ENCODE results near the gene STXBP1. TPM values are rescaled to one million over a fixed set of nuclear protein-coding genes. Genes with fewer than 3 reads are reported as not detected.

STXBP1 gene
- total and polyA plus RNA-seq, 2 donors: 2.7 to 10.2 TPM

GRCh38 chr9:127585161-127585819, 26.8 kb upstream of the STXBP1 start:
- no peaks in the 10 kb centered on the region for H3K36me3 ChIP-seq (ENCODE audit: control insufficient read depth in 2 of 2, insufficient read depth in 2 of 2, low read length in 1 of 2)
- WGBS: 96% methylated on average over 4 of the region's 4 CpGs
- H3K27ac ChIP-seq (ENCODE audit: low read depth in 1 of 2, low read length in 1 of 2): no peak overlapping the region
- H3K9me3 ChIP-seq (ENCODE audit: control insufficient read depth in 2 of 2, insufficient read depth in 1 of 2, low read length in 1 of 2): no peaks in the 10 kb centered on the region
- H3K4me3 ChIP-seq (ENCODE audit: low read length in 2 of 2): no peak overlapping the region
- no peak for DNase-seq (ENCODE audit: low read depth in 6 of 9, low spot score in 9 of 9)
- no peaks in the 10 kb centered on the region for H3K4me1 ChIP-seq (ENCODE audit: control insufficient read depth in 2 of 2, insufficient read depth in 2 of 2, low read length in 2 of 2)
- H3K27me3 ChIP-seq (ENCODE audit: control insufficient read depth in 2 of 2, insufficient read depth in 1 of 2, low read length in 1 of 2): peaks cover 0 to 10% of the 10 kb centered on the region in 2 donors

GRCh38 chr9:127586096-127586495, 26.0 kb upstream of the STXBP1 start:
- Histone ChIP-seq H3K4me3 (ENCODE audit: low read length in 2 of 2) (no peak overlapping the region), H3K36me3 (ENCODE audit: control insufficient read depth in 2 of 2, insufficient read depth in 2 of 2, low read length in 1 of 2) (no peaks in the 10 kb centered on the region), H3K27ac (ENCODE audit: low read depth in 1 of 2, low read length in 1 of 2) (no peak overlapping the region), H3K4me1 (ENCODE audit: control insufficient read depth in 2 of 2, insufficient read depth in 2 of 2, low read length in 2 of 2) (no peaks in the 10 kb centered on the region), H3K27me3 (ENCODE audit: control insufficient read depth in 2 of 2, insufficient read depth in 1 of 2, low read length in 1 of 2) (peaks cover 0 to 10% of the 10 kb centered on the region in 2 donors), H3K9me3 (ENCODE audit: control insufficient read depth in 2 of 2, insufficient read depth in 1 of 2, low read length in 1 of 2) (no peaks in the 10 kb centered on the region)
- no peak for DNase-seq (ENCODE audit: low read depth in 6 of 9, low spot score in 9 of 9)
- WGBS: 90% methylated on average over 14 of the region's 14 CpGs

GRCh38 chr9:127586537-127586936, 25.5 kb upstream of the STXBP1 start:
- no peak overlapping the region for H3K27ac ChIP-seq (ENCODE audit: low read depth in 1 of 2, low read length in 1 of 2)

GRCh38 chr9:127587966-127588365, 24.1 kb upstream of the STXBP1 start:
- no peaks in the 10 kb centered on the region for H3K36me3 ChIP-seq (ENCODE audit: control insufficient read depth in 2 of 2, insufficient read depth in 2 of 2, low read length in 1 of 2)
- no peaks in the 10 kb centered on the region for H3K9me3 ChIP-seq (ENCODE audit: control insufficient read depth in 2 of 2, insufficient read depth in 1 of 2, low read length in 1 of 2)
- no peak overlapping the region for H3K27ac ChIP-seq (ENCODE audit: low read depth in 1 of 2, low read length in 1 of 2)
- DNase-seq (ENCODE audit: low read depth in 6 of 9, low spot score in 9 of 9): no peak
- no peaks in the 10 kb centered on the region for H3K4me1 ChIP-seq (ENCODE audit: control insufficient read depth in 2 of 2, insufficient read depth in 2 of 2, low read length in 2 of 2)
- peaks cover 0 to 10% of the 10 kb centered on the region in 2 donors for H3K27me3 ChIP-seq (ENCODE audit: control insufficient read depth in 2 of 2, insufficient read depth in 1 of 2, low read length in 1 of 2)
- 87% methylated on average over 2 of the region's 2 CpGs for WGBS
- no peak overlapping the region for H3K4me3 ChIP-seq (ENCODE audit: low read length in 2 of 2)

More at GRCh38 chr9:127586537-127586936, 25.5 kb upstream of the STXBP1 start:
- WGBS: 63% methylated on average over 5 of the region's 5 CpGs
- Histone ChIP-seq H3K4me3 (ENCODE audit: low read length in 2 of 2) (no peak overlapping the region), H3K4me1 (ENCODE audit: control insufficient read depth in 2 of 2, insufficient read depth in 2 of 2, low read length in 2 of 2) (no peaks in the 10 kb centered on the region), H3K9me3 (ENCODE audit: control insufficient read depth in 2 of 2, insufficient read depth in 1 of 2, low read length in 1 of 2) (no peaks in the 10 kb centered on the region), H3K27me3 (ENCODE audit: control insufficient read depth in 2 of 2, insufficient read depth in 1 of 2, low read length in 1 of 2) (peaks cover 0 to 10% of the 10 kb centered on the region in 2 donors), H3K36me3 (ENCODE audit: control insufficient read depth in 2 of 2, insufficient read depth in 2 of 2, low read length in 1 of 2) (no peaks in the 10 kb centered on the region)
- peak in 4 of 9 donors; percentile 27 to 67 (median 46) for DNase-seq (ENCODE audit: low read depth in 6 of 9, low spot score in 9 of 9)

- H3K27me3 ChIP-seq (ENCODE audit: control insufficient read depth in 2 of 2, insufficient read depth in 1 of 2, low read length in 1 of 2): peaks cover 0 to 10% of the 10 kb centered on the region in 2 donors
Measured at GRCh38 chr9:127588740-127589506, 23.2 kb upstream of the STXBP1 start.

GRCh38 chr9:127589955-127590370, 22.1 kb upstream of the STXBP1 start:
- 15% methylated on average over 8 of the region's 8 CpGs for WGBS
- DNase-seq (ENCODE audit: low read depth in 6 of 9, low spot score in 9 of 9): peak in 2 of 9 donors; percentile 32 to 43

More at GRCh38 chr9:127588740-127589506, 23.2 kb upstream of the STXBP1 start:
- 72% methylated on average over 5 of the region's 5 CpGs for WGBS
- H3K27ac ChIP-seq (ENCODE audit: low read depth in 1 of 2, low read length in 1 of 2): no peak overlapping the region
- no peaks in the 10 kb centered on the region for H3K4me1 ChIP-seq (ENCODE audit: control insufficient read depth in 2 of 2, insufficient read depth in 2 of 2, low read length in 2 of 2)
- no peak overlapping the region for H3K4me3 ChIP-seq (ENCODE audit: low read length in 2 of 2)
- no peaks in the 10 kb centered on the region for H3K9me3 ChIP-seq (ENCODE audit: control insufficient read depth in 2 of 2, insufficient read depth in 1 of 2, low read length in 1 of 2)
- DNase-seq (ENCODE audit: low read depth in 6 of 9, low spot score in 9 of 9): no peak
- no peaks in the 10 kb centered on the region for H3K36me3 ChIP-seq (ENCODE audit: control insufficient read depth in 2 of 2, insufficient read depth in 2 of 2, low read length in 1 of 2)

GRCh38 chr9:127595611-127596010, 16.5 kb upstream of the STXBP1 start:
- 52% methylated on average over 5 of the region's 5 CpGs for WGBS
- Histone ChIP-seq H3K4me1 (ENCODE audit: control insufficient read depth in 2 of 2, insufficient read depth in 2 of 2, low read length in 2 of 2) (no peaks in the 10 kb centered on the region), H3K36me3 (ENCODE audit: control insufficient read depth in 2 of 2, insufficient read depth in 2 of 2, low read length in 1 of 2) (no peaks in the 10 kb centered on the region), H3K27ac (ENCODE audit: low read depth in 1 of 2, low read length in 1 of 2) (no peak overlapping the region), H3K9me3 (ENCODE audit: control insufficient read depth in 2 of 2, insufficient read depth in 1 of 2, low read length in 1 of 2) (no peaks in the 10 kb centered on the region), H3K4me3 (ENCODE audit: low read length in 2 of 2) (no peak overlapping the region), H3K27me3 (ENCODE audit: control insufficient read depth in 2 of 2, insufficient read depth in 1 of 2, low read length in 1 of 2) (no peaks in the 10 kb centered on the region)
- DNase-seq (ENCODE audit: low read depth in 6 of 9, low spot score in 9 of 9): no peak

More at GRCh38 chr9:127589955-127590370, 22.1 kb upstream of the STXBP1 start:
- H3K9me3 ChIP-seq (ENCODE audit: control insufficient read depth in 2 of 2, insufficient read depth in 1 of 2, low read length in 1 of 2): no peaks in the 10 kb centered on the region
- no peaks in the 10 kb centered on the region for H3K36me3 ChIP-seq (ENCODE audit: control insufficient read depth in 2 of 2, insufficient read depth in 2 of 2, low read length in 1 of 2)
- H3K27ac ChIP-seq (ENCODE audit: low read depth in 1 of 2, low read length in 1 of 2): no peak overlapping the region
- no peaks in the 10 kb centered on the region for H3K4me1 ChIP-seq (ENCODE audit: control insufficient read depth in 2 of 2, insufficient read depth in 2 of 2, low read length in 2 of 2)
- H3K27me3 ChIP-seq (ENCODE audit: control insufficient read depth in 2 of 2, insufficient read depth in 1 of 2, low read length in 1 of 2): peaks cover 0 to 10% of the 10 kb centered on the region in 2 donors
- H3K4me3 ChIP-seq (ENCODE audit: low read length in 2 of 2): no peak overlapping the region

- Histone ChIP-seq H3K27me3 (ENCODE audit: control insufficient read depth in 2 of 2, insufficient read depth in 1 of 2, low read length in 1 of 2) (no peaks in the 10 kb centered on the region), H3K27ac (ENCODE audit: low read depth in 1 of 2, low read length in 1 of 2) (no peak overlapping the region), H3K4me3 (ENCODE audit: low read length in 2 of 2) (no peak overlapping the region), H3K4me1 (ENCODE audit: control insufficient read depth in 2 of 2, insufficient read depth in 2 of 2, low read length in 2 of 2) (no peaks in the 10 kb centered on the region), H3K36me3 (ENCODE audit: control insufficient read depth in 2 of 2, insufficient read depth in 2 of 2, low read length in 1 of 2) (no peaks in the 10 kb centered on the region), H3K9me3 (ENCODE audit: control insufficient read depth in 2 of 2, insufficient read depth in 1 of 2, low read length in 1 of 2) (no peaks in the 10 kb centered on the region)
- WGBS: 88% methylated on average over 13 of the region's 13 CpGs
- no peak for DNase-seq (ENCODE audit: low read depth in 6 of 9, low spot score in 9 of 9)
Measured at GRCh38 chr9:127598839-127599549, 13.1 kb upstream of the STXBP1 start.

GRCh38 chr9:127599550-127599891, 12.6 kb upstream of the STXBP1 start:
- Histone ChIP-seq H3K4me1 (ENCODE audit: control insufficient read depth in 2 of 2, insufficient read depth in 2 of 2, low read length in 2 of 2) (no peaks in the 10 kb centered on the region), H3K36me3 (ENCODE audit: control insufficient read depth in 2 of 2, insufficient read depth in 2 of 2, low read length in 1 of 2) (no peaks in the 10 kb centered on the region), H3K27me3 (ENCODE audit: control insufficient read depth in 2 of 2, insufficient read depth in 1 of 2, low read length in 1 of 2) (no peaks in the 10 kb centered on the region), H3K9me3 (ENCODE audit: control insufficient read depth in 2 of 2, insufficient read depth in 1 of 2, low read length in 1 of 2) (no peaks in the 10 kb centered on the region), H3K4me3 (ENCODE audit: low read length in 2 of 2) (no peak overlapping the region), H3K27ac (ENCODE audit: low read depth in 1 of 2, low read length in 1 of 2) (no peak overlapping the region)
- DNase-seq (ENCODE audit: low read depth in 6 of 9, low spot score in 9 of 9): no peak
- WGBS: 92% methylated on average over 7 of the region's 7 CpGs

Measured in thymus (tissue), 11 donors.